PC-9 (cell line): ENCODE data around the gene VEGFD. TPM values are rescaled to one million over a fixed set of nuclear protein-coding genes. Genes with fewer than 3 reads are reported as not detected.

Experiments used
- BruUV-seq: library from RNA; stranded (reverse); fragments of 400-500 nt; replicated peaks from 2 replicates; lab custom pipeline; 2021; lab: Mats Ljungman, UMichigan
- CTCF ChIA-PET: fragments of 300-600 bp; sonication (Branson Sonifier 250); formaldehyde crosslinking; loops from one replicate; lab custom pipeline; 2022; ENCODE audit warnings: antibody characterized with exemption; lab: Charles Lee
- POLR2A ChIA-PET: fragments of 300-600 bp; sonication (Branson Sonifier 250); formaldehyde crosslinking; loops from one replicate; lab custom pipeline; 2022; ENCODE audit warnings: antibody characterized with exemption; ENCODE audit not compliant: unreplicated experiment; lab: Charles Lee
- DNase-seq, 2 experiments: peaks; one replicate each; pipeline versions ENCODE4 v3.0.0 to v3.0.0-alpha.2; 2015 to 2022; ENCODE audit warnings: mixed read lengths in 1 of 2
- H2AFZ ChIP-seq: fragments of 200-600 bp; sonication (generic); 2 replicates; pipeline ENCODE4 v1.8.1; 2017; ENCODE audit warnings: antibody characterized with exemption
- H3F3A ChIP-seq: fragments of 200-600 bp; sonication (generic); 2 replicates; pipeline ENCODE4 v1.8.1; 2017; ENCODE audit warnings: antibody characterized with exemption, mild to moderate bottlenecking, low read depth; ENCODE audit not compliant: insufficient read depth
- H3K27ac ChIP-seq: fragments of 200-600 bp; sonication (generic); 2 replicates; pipeline ENCODE4 v1.6.1; 2016; ENCODE audit warnings: mixed run types
- H3K27me3 ChIP-seq: fragments of 200-600 bp; sonication (generic); 2 replicates; pipeline ENCODE4 v1.6.1; 2016; ENCODE audit warnings: low read depth, mixed run types; ENCODE audit not compliant: insufficient read depth
- H3K36me3 ChIP-seq: fragments of 200-600 bp; sonication (generic); 2 replicates; pipeline ENCODE4 v1.6.1; 2016; ENCODE audit warnings: low read depth, mixed run types
- H3K4me1 ChIP-seq: fragments of 200-600 bp; sonication (generic); replicated peaks from 2 replicates; pipeline ENCODE4 v1.6.1; 2016; ENCODE audit warnings: mixed run types; ENCODE audit not compliant: insufficient read depth
- H3K4me2 ChIP-seq: fragments of 200-600 bp; sonication (generic); 2 replicates; pipeline ENCODE4 v1.6.1; 2017; ENCODE audit warnings: mixed run types
- H3K4me3 ChIP-seq: fragments of 200-600 bp; sonication (generic); 2 replicates; pipeline ENCODE4 v1.6.1; 2016; ENCODE audit warnings: mixed run types
- H3K79me2 ChIP-seq: fragments of 200-600 bp; sonication (generic); 2 replicates; pipeline ENCODE4 v1.6.1; 2017; ENCODE audit warnings: low read depth, mixed run types
- H3K9me2 ChIP-seq: fragments of 200-600 bp; sonication (generic); 2 replicates; pipeline ENCODE4 v1.8.1; 2017; ENCODE audit warnings: mild to moderate bottlenecking; ENCODE audit not compliant: insufficient read depth
- H3K9me3 ChIP-seq: fragments of 200-600 bp; sonication (generic); 2 replicates; pipeline ENCODE4 v1.8.1; 2016; ENCODE audit warnings: low read depth; ENCODE audit not compliant: insufficient read depth
- H4K20me1 ChIP-seq: fragments of 200-600 bp; sonication (generic); 2 replicates; pipeline ENCODE4 v1.8.1; 2017; ENCODE audit not compliant: insufficient read depth
- CTCF ChIP-seq: fragments of 200-600 bp; sonication (generic); conservative IDR thresholded peaks from 2 replicates; pipeline ENCODE4 v1.6.1; 2017; ENCODE audit warnings: mixed run types, antibody characterized with exemption, mild to moderate bottlenecking, moderate library complexity
- EZH2 ChIP-seq: fragments of 200-600 bp; sonication (generic); IDR thresholded peaks from 2 replicates; pipeline ENCODE4 v1.8.0; 2017; ENCODE audit warnings: antibody characterized with exemption, low read depth
- intact Hi-C: fragments of 100-400 bp; cut with micrococcal nuclease; formaldehyde crosslinking; loops from one replicate; pipeline ENCODE4 v1.10.0; 2022; ENCODE audit not compliant: unreplicated experiment
- total RNA-seq: library from RNA; stranded (reverse); gene quantifications from 2 replicates; pipeline ENCODE4 v1.2.3, GENCODE V29; 2021

Gene VEGFD
- total RNA-seq, 1 experiment from 2014 or later: 2.5 TPM

- Histone ChIP-seq H4K20me1 (no peaks in the 10 kb centered on the region), H3K4me2 (no peak overlapping the region), H3K4me1 (0 out of 2 replicates have a peak, but pooled peaks cover 5% of the 10 kb centered on the region), H2AFZ (no peak overlapping the region), H3K9me3 (no peaks in the 10 kb centered on the region), H3K27me3 (no peaks in the 10 kb centered on the region), H3K36me3 (no peaks in the 10 kb centered on the region), H3K9me2 (no peaks in the 10 kb centered on the region), H3F3A (0 out of 2 replicates have a peak, but pooled peaks cover 4% of the 10 kb centered on the region), H3K27ac (no peak overlapping the region), H3K4me3 (no peak overlapping the region), H3K79me2 (no peaks in the 10 kb centered on the region)
- intact Hi-C loops: no loop called here
- TF ChIP-seq CTCF: no peak
- no peak for TF ChIP-seq EZH2
- ChIA-PET POLR2A (interaction anchor here (0.6 kb wide), 1 partner anchor 244 kb away, joined by 7 read pairs; no protein-coding TSS in a partner anchor), CTCF (no interaction called here)
- no peak for DNase-seq
- BruUV-seq: no TSS peak
These were observed 40.1 kb downstream of the VEGFD start for GRCh38 chrX:15344106-15344505.

GRCh38 chrX:15343075-15343476 is 41.1 kb downstream of the VEGFD start:
- no TSS peak for BruUV-seq
- Histone ChIP-seq H3K9me3 (no peaks in the 10 kb centered on the region), H3K36me3 (no peaks in the 10 kb centered on the region), H3K27me3 (no peaks in the 10 kb centered on the region), H3F3A (0 out of 2 replicates have a peak, but pooled peaks cover 4% of the 10 kb centered on the region), H2AFZ (no peak overlapping the region), H4K20me1 (no peaks in the 10 kb centered on the region), H3K9me2 (no peaks in the 10 kb centered on the region), H3K4me3 (no peak overlapping the region), H3K4me2 (0 out of 2 replicates have a peak overlapping the region, but pooled peaks have one; percentile 3), H3K79me2 (no peaks in the 10 kb centered on the region), H3K27ac (no peak overlapping the region), H3K4me1 (0 out of 2 replicates have a peak, but pooled peaks cover 5% of the 10 kb centered on the region)
- ChIA-PET POLR2A (no interaction called here), CTCF (interaction anchor here (0.6 kb wide), 1 partner anchor 506 kb away, joined by 3 read pairs; no protein-coding TSS in a partner anchor)
- peak in 1 of 2 experiments; percentile 86 for DNase-seq
- no peak for TF ChIP-seq CTCF
- TF ChIP-seq EZH2: no peak
- intact Hi-C loops: no loop called here

- H3K9me2 ChIP-seq: no peaks in the 10 kb centered on the region
- H3K4me2 ChIP-seq: no peak overlapping the region
- ChIA-PET POLR2A (no interaction called here), CTCF (no interaction called here)
- no peak overlapping the region for H3K27ac ChIP-seq
- no peaks in the 10 kb centered on the region for H4K20me1 ChIP-seq
- H2AFZ ChIP-seq: no peak overlapping the region
- H3K9me3 ChIP-seq: no peaks in the 10 kb centered on the region
- no peaks in the 10 kb centered on the region for H3K27me3 ChIP-seq
- H3K4me3 ChIP-seq: no peak overlapping the region
- no TSS peak for BruUV-seq
- peaks cover 14% of the 10 kb centered on the region; the same call in 1 of the 2 replicates for H3F3A ChIP-seq
- no peaks in the 10 kb centered on the region for H3K36me3 ChIP-seq
- H3K4me1 ChIP-seq: peaks cover 13% of the 10 kb centered on the region
- no peaks in the 10 kb centered on the region for H3K79me2 ChIP-seq
- intact Hi-C loops: no loop called here
- TF ChIP-seq CTCF: no peak
- no peak for TF ChIP-seq EZH2
- DNase-seq: no peak
These were observed 43.3 kb downstream of the VEGFD start for GRCh38 chrX:15340867-15341266.
